ENCODE data around the gene PC.

The PC gene

GRCh38 chr11:66933531-66933930 is 24.7 kb downstream of the PC start:
- no peak for TF ChIP-seq CTCF (IDR thresholded peaks at IDR 0.05; ENCODE audit: poor library complexity, severe bottlenecking)
- Histone ChIP-seq H3K4me1 (ENCODE audit: insufficient read depth, poor library complexity, severe bottlenecking) (peaks cover 8% of the 10 kb centered on the region), H3K27me3 (ENCODE audit: insufficient read depth, poor library complexity, severe bottlenecking) (no peaks in the 10 kb centered on the region), H3K9me3 (ENCODE audit: severe bottlenecking) (no peaks in the 10 kb centered on the region), H3K36me3 (ENCODE audit: low read depth) (no peaks in the 10 kb centered on the region), H3K4me3 (ENCODE audit: severe bottlenecking) (no peak overlapping the region), H3K27ac (ENCODE audit: poor library complexity, severe bottlenecking) (no peak overlapping the region)
- no peak for DNase-seq (ENCODE audit: low spot score)
- no peak for ATAC-seq (ENCODE audit: low read depth)

- Histone ChIP-seq H3K4me3 (ENCODE audit: severe bottlenecking) (no peak overlapping the region), H3K27ac (ENCODE audit: poor library complexity, severe bottlenecking) (no peak overlapping the region), H3K36me3 (ENCODE audit: low read depth) (no peaks in the 10 kb centered on the region), H3K27me3 (ENCODE audit: insufficient read depth, poor library complexity, severe bottlenecking) (no peaks in the 10 kb centered on the region), H3K9me3 (ENCODE audit: severe bottlenecking) (no peaks in the 10 kb centered on the region), H3K4me1 (ENCODE audit: insufficient read depth, poor library complexity, severe bottlenecking) (peaks cover 8% of the 10 kb centered on the region)
- no peak for ATAC-seq (ENCODE audit: low read depth)
- no peak for TF ChIP-seq CTCF (IDR thresholded peaks at IDR 0.05; ENCODE audit: poor library complexity, severe bottlenecking)
- DNase-seq (ENCODE audit: low spot score) = no peak
Measured at GRCh38 chr11:66932543-66932942, 25.6 kb downstream of the PC start.

GRCh38 chr11:66929753-66930152 is 28.4 kb downstream of the PC start:
- H3K9me3 ChIP-seq (ENCODE audit: severe bottlenecking) = no peaks in the 10 kb centered on the region
- no peaks in the 10 kb centered on the region for H3K4me1 ChIP-seq (ENCODE audit: insufficient read depth, poor library complexity, severe bottlenecking)
- H3K36me3 ChIP-seq (ENCODE audit: low read depth) = no peaks in the 10 kb centered on the region
- H3K27me3 ChIP-seq (ENCODE audit: insufficient read depth, poor library complexity, severe bottlenecking) = no peaks in the 10 kb centered on the region
- H3K27ac ChIP-seq (ENCODE audit: poor library complexity, severe bottlenecking) = no peak overlapping the region
- no peak overlapping the region for H3K4me3 ChIP-seq (ENCODE audit: severe bottlenecking)
- TF ChIP-seq CTCF (IDR thresholded peaks at IDR 0.05; ENCODE audit: poor library complexity, severe bottlenecking) = no peak
- DNase-seq (ENCODE audit: low spot score) = no peak
- no peak for ATAC-seq (ENCODE audit: low read depth)

GRCh38 chr11:66924272-66924671 is 33.9 kb downstream of the PC start:
- ATAC-seq (ENCODE audit: low read depth) (no peak), DNase-seq (ENCODE audit: low spot score) (no peak)
- no peak for TF ChIP-seq CTCF (IDR thresholded peaks at IDR 0.05; ENCODE audit: poor library complexity, severe bottlenecking)
- Histone ChIP-seq H3K9me3 (ENCODE audit: severe bottlenecking) (no peaks in the 10 kb centered on the region), H3K27ac (ENCODE audit: poor library complexity, severe bottlenecking) (no peak overlapping the region), H3K36me3 (ENCODE audit: low read depth) (no peaks in the 10 kb centered on the region), H3K4me3 (ENCODE audit: severe bottlenecking) (no peak overlapping the region), H3K4me1 (ENCODE audit: insufficient read depth, poor library complexity, severe bottlenecking) (no peaks in the 10 kb centered on the region), H3K27me3 (ENCODE audit: insufficient read depth, poor library complexity, severe bottlenecking) (no peaks in the 10 kb centered on the region)

- no peaks in the 10 kb centered on the region for H3K36me3 ChIP-seq (ENCODE audit: low read depth)
- ATAC-seq (ENCODE audit: low read depth) (no peak), DNase-seq (ENCODE audit: low spot score) (no peak)
- H3K4me3 ChIP-seq (ENCODE audit: severe bottlenecking) = no peak overlapping the region
- no peaks in the 10 kb centered on the region for H3K27me3 ChIP-seq (ENCODE audit: insufficient read depth, poor library complexity, severe bottlenecking)
- no peaks in the 10 kb centered on the region for H3K9me3 ChIP-seq (ENCODE audit: severe bottlenecking)
- H3K4me1 ChIP-seq (ENCODE audit: insufficient read depth, poor library complexity, severe bottlenecking) = no peaks in the 10 kb centered on the region
- H3K27ac ChIP-seq (ENCODE audit: poor library complexity, severe bottlenecking) = no peak overlapping the region
- TF ChIP-seq CTCF (IDR thresholded peaks at IDR 0.05; ENCODE audit: poor library complexity, severe bottlenecking) = no peak
Measured at GRCh38 chr11:66922551-66922950, 35.6 kb downstream of the PC start.
